GM19099 (cell line): ENCODE results near the gene FLT4.

Experiments used
- POLR2A ChIP-seq: IDR thresholded peaks from 3 replicates; pipeline ENCODE4 v1.6.1; 2011; ENCODE audit warnings: low read depth; ENCODE audit not compliant: insufficient read length; ENCODE audit errors: extremely low read depth

The FLT4 gene

DNA sequence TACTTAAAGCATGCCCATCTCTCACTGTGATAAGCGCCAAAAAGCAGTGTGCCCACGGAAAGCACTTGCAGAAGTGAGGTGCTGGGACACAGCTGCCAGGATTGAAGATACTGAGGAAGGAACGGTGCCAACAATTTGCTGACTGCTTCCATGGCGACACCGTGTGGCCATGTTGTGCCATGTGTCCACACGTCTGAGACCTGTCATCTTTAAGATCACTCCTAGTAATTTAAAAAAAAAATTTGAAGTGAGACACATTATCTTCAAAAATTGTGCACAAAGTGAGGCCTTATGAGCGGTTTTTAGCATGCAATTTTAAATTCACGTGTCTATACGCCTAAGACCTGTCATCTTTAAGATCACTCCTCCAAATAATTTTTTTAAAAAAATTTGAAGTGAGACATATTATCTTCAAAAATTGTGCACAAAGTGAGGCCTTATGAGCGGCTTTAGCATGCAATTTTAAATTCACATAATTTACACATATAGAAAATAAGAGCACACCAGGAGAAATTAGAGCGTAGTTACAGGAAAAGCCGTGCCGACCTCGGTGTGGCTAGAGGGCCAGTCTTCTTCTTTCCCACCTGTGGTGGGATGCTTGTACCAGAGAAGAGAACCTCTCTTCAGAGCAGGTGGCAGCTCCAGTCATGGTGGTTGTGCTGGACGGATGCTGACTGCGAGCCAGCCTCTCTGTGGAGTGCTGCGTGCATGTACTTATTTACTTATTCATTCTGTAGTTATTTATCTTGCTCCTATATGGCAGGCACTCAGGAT, 21.4 kb upstream of the FLT4 start:
- no peak for TF ChIP-seq POLR2A

DNA sequence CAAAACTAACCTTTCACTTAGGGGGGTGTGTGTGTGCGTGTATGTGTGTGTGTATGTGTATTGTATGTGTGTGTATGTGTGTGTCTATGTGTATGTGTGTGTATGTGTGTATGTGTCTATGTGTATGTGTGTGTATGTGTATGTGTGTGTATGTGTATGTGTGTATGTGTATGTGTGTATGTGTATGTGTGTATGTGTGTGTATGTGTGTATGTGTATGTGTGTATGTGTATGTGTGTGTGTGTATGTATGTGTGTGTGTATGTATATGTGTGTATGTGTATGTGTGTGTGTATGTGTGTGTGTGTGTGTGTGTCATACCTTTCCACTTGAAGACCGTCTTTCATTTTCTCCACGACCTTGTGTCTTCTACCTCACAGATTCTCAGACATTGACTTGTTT, 20.8 kb upstream of the FLT4 start:
- no peak for TF ChIP-seq POLR2A

DNA sequence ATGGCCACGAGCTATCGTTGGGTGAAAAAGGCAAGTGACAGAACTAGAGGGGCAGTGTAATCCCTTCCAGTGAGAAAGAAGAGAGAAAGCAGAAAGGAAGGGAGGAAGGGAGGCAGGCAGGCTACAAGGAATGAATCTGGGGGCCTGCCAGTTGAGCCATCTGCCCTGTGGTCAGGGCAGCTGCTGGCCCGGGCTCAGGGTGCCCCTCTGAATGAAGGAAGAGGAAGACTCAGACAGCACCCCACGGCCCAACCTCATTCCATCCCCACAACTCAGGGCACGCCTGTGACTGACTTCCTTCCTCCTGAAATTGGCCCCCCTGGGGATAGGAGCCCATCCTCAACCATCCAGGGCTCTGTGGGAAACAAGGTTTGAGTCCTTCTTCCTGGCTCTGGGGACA, 20.3 kb upstream of the FLT4 start:
- no peak for TF ChIP-seq POLR2A

DNA sequence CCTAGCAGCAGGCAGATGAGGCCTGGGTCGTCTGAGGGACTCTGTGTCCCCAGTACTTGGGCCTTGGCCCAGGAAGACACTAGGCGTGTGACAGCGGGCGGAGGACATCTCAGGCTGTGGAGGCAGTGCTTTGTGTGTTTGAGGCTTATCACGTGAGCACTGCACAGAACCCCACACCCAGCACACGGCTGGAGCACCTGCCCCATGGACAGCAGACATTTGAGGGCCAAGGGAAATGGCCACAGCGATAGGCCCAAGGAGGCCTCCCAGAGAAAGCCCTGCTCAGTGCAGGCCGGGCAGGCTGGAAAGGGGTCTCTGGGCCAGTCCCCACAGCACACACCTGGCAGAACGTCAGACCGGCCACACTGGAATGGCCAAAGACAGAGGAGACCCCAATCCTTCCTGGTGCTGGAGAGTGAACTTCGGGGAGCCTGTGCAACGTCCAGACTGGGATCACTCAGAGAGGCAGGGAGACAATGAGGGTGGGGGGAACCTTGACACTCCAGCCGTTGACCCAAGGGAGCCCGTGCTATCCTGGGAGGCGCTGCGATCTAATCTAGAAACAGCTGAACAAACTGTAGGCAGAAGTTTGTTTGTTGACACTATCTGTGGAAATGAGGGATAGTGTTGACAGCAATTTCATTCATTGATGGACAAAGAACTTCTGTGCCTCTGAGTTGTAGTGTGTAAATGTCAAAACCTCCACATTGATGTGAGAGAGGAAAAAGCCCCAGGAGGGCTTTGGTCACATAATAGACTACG, 19.6 kb upstream of the FLT4 start:
- no peak for TF ChIP-seq POLR2A

DNA sequence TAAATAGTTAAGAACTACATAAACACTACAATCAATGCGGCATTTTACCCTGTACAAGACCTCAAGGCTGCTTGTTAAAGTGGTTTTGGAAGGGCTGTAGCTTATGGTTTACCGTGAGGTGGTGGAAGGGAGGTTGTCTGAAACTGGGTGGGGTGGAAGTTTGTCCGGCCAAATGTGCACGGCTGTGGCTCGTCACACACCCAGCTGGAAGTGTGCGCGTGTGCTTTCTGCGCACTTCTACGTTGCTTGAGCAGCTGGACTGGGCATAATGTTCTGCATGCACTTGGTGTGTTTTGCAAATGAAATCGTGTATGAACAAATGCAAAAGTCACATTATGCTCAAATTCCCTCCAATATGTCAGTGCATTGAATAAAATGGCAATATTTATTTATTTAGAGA, 17.4 kb upstream of the FLT4 start:
- TF ChIP-seq POLR2A: no peak

DNA sequence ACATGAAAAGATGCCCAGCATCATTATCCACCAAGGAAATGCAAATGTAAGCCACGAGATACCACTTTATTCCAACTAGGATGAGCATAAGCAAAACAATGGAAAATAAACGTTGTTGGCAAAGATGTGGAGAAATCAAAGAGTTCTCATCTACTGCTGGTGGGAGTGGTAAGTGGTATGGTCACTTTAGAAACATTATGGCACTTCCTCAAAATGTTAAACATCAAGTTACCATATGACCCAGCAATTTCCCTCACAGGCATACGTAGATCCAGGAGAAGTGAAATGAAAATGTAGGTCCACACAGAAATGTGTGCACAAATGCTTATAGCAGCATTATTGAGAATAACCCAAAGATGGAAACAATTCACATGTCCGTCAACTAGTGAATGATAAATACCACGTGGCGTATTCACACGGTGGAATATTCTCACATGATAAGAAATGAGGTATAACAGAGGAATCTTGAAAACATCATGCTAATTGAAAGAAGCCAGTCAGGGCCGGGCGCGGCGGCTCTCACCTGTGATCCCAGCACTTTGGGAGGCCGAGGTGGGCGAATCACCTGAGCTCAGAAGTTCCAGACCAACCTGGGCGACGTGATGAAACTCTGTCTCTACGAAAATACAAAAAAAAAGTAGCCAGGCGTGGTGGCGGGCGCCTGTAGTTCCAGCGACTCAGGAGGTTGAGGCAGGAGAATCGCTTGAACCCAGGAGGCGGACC, 16.4 kb upstream of the FLT4 start:
- no peak for TF ChIP-seq POLR2A

DNA sequence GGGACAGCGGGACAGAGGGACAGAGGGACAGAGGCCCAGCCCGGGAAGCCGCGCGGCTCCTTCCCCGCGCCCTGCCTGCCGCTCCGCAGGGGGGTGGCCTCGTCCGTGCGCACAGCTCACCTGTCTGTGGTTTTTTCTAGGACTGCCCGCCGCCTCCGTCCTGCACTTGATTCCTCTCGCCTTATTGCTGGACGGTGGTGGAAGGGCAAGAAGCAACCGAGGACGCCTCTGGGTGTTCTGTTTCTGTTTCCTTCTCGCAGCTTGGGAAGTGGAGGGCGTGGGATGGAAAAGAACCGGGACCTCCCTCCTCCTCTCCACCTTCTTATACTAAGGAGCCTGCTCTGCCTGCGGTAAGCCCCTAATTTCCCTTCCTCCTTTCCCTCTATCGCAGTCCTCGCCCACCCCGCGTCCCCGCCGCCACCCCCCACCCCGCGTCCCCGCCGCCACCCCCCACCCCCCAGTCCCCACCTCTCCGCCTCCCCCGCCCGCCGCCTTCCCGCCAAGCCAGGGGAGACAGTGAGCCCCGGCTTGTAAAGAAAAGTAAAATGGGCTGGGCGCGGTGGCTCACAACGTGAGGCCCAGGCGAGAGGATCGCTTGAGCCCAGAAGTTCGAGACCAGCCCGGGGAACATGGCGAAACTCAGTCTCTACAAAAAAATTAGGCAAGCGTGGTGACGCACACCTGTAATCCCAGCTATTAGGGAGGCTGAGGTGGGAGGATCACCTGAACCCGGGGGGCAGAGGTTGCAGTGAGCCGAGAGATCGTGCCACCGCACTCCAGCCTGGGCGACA, 9.6 kb upstream of the FLT4 start:
- TF ChIP-seq POLR2A: no peak

DNA sequence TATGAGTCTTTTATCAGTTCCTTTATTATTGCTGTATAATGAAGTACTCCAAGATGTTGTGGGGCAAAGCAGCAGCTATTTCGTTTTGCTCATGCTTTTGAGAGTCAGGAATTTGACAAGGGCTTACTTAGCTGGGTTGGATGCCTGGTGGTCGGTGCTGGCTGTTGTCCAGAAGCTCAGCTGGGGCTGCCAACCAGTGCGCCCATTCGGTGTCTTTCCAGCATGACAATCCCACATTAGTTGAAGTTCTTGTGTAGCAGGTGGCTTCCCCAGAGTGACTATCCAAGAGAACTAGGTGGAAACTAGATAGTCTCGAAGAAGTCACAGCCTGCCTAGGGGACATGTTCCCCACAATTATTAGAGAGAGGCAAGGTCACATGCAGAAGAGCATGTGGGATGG, 3.4 kb upstream of the FLT4 start:
- no peak for TF ChIP-seq POLR2A

DNA sequence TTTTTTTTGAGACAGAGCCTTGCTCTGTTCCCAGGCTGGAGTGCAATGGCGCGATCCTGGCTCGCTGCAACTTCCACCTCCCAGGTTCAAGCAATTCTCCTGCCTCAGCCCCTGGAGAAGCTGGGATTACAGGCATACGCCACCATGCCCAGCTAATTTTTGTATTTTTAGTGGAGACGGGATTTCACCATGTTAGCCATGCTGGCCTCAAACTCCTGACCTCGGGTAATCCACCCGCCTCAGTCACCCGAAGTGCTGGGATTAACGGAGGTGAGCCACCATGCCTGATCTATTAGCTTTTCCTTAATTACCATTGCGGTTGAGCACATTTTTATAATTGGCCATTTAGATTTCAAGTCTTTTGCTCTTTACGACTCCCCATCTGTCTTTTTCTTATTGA, 2.9 kb upstream of the FLT4 start:
- no peak for TF ChIP-seq POLR2A

DNA sequence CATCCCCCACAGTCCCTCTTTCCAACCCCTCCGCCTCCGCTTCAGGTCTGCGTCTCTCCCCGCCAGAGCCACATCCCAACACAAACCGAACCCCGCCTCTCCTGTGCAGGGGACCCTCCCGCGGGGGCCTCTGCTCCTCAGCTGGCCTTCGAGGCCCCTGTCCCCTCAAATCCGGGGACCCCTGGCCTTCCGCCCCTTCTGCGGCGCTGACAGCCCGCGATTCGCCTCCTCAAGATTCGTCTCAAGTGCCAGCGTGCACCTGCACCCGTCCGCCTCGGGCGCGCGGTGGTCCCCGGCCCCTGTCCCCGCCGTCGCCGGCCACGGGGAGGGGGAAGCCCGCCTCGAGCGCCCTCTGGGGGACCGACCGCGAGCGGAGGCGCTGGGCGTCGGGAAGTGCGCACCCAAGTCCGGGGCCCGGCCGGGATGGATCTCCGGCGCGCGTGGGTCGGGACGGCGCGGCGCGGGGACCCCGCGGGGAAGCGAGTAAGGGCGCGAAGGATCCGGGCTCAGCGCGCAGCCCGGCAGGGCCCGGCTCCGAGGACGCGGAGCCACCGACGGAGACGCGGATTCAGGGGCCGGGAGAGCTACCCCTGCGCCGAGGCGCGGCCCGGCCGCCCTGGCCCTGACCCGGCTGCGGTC, 623 bp downstream of the FLT4 start:
- TF ChIP-seq POLR2A: no peak

DNA sequence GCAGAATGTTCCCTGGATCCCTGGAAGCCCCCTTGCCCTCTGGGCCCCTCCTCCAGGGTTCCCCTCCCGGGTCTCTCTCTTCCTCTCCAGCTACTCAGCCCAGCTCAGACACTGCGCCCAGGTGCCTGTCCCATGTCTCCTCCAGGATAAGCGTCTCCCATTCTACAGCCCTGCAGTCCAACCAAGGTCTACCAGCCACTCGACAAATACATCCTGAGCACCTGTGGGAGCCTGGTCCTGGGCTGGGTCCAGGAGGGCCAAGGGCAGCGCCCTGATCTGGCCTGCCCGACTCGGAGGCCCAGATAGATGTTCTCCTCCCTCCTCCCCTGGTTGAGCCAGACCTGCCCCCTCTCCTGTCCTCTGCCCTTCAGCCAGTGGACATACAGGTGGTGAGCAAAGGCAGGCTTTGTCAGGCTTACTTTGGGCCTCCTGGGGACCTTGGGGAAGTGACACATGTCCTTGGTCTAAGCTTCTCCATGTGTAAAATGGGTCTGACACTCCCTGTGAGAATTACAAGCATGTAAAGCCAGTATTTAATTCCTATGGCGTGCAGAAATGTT, 1.4 kb downstream of the FLT4 start:
- TF ChIP-seq POLR2A: no peak

DNA sequence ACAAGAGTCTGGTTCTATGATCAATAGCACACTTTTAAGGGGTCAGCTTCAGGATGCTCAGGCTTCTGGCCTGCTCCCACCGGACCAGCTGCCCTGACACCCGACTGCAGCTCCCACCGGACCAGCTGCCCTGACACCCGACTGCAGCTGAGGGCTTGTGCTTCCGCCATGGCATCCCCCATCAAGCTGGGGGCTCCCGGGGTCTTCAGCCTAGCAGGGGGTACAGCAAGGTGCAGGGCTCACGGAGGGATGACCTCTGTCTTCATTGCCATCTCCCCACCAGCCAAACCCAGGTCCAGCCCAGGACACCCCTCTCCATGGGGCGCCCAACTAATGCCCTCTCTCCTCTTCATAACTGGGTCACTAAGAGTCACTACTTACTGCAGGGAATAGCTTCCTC, 1.9 kb downstream of the FLT4 start:
- no peak for TF ChIP-seq POLR2A

DNA sequence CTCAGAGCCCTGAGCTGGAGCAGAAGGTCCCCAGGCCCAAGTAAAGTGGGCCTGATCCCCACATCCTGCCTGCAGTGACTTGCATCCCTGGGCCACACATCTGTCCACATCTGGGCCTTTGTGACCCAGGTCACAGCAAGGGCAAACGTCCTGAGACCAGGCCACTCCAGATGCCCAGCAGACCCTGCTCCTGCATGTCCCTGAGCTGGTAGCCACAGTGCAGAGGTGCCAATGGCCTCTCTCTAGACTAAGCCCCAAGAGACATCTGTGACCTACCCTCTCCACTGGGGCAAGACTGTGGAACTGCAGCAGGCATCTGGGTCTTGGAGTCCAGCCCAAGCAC, 2.5 kb downstream of the FLT4 start:
- no peak for TF ChIP-seq POLR2A

DNA sequence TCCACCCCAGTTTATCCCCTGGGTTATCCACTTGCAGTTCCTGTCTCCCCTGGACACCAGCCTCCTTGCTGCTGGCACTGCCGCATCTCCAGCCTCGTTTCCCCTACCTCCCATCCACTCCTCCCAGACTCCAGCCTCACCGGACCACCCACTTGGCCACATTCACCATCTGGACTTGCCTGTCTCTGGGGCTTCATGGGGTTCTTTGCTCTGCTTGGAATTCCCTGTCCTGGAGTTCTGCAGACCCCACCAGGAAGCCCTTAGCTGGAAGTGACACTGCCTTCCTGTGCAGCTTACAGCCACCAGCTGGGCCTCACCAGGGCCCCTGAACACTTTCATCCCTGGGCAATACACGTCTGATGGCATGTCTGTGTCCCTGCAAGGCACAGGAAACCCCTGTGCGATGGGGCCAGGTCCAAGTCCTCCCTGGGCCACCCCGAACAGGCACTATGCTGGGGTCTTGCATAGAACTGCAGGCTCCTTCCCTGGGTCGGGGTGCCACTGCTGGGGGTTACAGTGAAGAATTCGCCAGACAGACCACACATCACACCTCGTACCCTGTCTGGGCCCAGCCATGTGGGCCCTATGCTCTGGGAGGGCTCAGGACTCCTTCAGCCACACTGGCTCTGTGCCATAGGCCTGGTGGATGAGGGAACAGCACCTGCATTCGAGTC, 3.0 kb downstream of the FLT4 start:
- no peak for TF ChIP-seq POLR2A
